ENCODE measurements around the gene FXYD5.

- TF ChIP-seq POLR2A (IDR thresholded peaks at IDR 0.05) = no peak
- TF ChIP-seq CTCF (IDR thresholded peaks at IDR 0.05) = no peak
These were observed 59.4 kb downstream of the FXYD5 start for GRCh38 chr19:35213663-35214632.
